LNCAP (cell line): ENCODE results near the gene SCYL3.

Experiments used
- TF ChIP-seq, protein P1 (sequence below): fragments of 450-650 bp; IDR thresholded peaks from 2 replicates; pipeline ENCODE4 v1.5.1; 2017; ENCODE audit warnings: mild to moderate bottlenecking

The SCYL3 gene

GRCh38 chr1:169894424-169895145 is 889 bp upstream of the SCYL3 start:
- TF ChIP-seq, protein P1, sequence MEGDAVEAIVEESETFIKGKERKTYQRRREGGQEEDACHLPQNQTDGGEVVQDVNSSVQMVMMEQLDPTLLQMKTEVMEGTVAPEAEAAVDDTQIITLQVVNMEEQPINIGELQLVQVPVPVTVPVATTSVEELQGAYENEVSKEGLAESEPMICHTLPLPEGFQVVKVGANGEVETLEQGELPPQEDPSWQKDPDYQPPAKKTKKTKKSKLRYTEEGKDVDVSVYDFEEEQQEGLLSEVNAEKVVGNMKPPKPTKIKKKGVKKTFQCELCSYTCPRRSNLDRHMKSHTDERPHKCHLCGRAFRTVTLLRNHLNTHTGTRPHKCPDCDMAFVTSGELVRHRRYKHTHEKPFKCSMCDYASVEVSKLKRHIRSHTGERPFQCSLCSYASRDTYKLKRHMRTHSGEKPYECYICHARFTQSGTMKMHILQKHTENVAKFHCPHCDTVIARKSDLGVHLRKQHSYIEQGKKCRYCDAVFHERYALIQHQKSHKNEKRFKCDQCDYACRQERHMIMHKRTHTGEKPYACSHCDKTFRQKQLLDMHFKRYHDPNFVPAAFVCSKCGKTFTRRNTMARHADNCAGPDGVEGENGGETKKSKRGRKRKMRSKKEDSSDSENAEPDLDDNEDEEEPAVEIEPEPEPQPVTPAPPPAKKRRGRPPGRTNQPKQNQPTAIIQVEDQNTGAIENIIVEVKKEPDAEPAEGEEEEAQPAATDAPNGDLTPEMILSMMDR: no peak

- TF ChIP-seq, protein P1: no peak
Observed at GRCh38 chr1:169892927-169893644, 610 bp downstream of the SCYL3 start.

DNA sequence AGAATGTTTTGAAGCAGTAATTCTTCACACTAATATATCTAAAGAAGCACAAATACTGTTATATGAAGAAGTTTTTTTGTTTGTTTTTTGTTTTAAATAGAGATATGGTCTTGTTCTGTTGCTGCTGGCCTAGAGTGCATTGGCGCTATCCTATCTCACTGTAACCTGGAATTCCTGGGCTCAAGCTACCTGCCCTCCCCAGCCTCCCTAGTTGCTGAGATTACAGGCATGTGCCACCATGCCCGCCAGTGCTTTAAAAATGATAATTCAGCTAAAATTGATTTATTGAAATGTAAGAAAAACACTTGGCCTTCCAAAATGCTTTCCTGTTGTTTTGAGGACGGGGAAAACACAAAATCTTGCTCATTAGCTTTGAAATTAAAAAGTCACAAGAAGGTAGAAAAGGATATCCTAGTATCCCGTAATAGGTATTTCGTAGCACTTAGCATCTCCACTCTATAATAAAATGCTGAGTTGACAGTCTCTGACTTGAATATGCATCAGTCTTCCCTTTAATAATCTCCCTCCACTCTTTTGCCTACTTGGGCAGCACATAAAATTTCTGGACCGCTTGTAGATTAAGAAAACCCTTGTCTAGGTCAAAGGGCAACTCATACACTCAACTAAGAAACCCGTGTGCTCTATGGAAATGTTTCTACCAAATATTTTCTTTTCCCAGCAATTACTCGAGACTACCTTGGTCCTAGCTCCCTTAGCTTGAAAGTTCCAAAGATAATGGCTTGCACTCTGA is 1.3 kb downstream of the SCYL3 start:
- TF ChIP-seq, protein P1: no peak

GRCh38 chr1:169891539-169891885 is 2.2 kb downstream of the SCYL3 start:
- TF ChIP-seq, protein P1: no peak

DNA sequence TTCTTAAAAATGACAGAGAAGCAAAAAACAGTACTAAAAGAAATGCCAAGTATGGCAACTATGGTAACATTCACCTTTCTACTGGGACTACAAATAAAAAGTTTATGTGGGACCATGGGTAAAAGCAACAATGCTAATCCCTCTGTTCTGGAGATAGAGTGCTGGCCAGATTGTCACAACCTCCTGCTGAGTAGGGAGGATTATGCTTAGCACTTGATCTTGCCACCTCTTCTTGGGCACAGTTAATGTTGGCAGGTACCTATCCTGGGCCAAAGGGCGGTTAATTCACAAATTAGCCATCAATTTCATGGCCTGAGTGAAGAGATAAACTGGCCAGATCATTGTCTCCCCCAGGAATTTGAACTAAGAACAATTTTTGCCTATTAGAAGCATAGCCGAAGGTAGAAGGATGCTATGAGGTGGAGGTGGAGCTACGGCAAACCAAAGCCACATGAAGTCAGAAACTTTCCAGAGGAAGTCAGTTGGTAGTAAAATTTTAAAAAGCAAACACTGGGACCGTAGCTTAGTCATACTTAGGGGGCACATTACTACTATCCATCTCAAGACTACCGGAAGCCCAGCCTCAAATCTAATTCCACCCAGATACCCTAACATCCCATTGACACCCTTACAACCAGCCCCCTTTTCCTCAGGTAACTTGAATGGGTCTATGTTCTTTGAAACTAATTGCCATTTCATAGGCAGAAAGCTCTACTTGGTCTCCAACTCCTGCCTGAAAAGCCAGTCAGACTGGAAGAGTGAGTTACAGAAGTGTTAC is 2.7 kb downstream of the SCYL3 start:
- TF ChIP-seq, protein P1: no peak

GRCh38 chr1:169889871-169890270 is 3.8 kb downstream of the SCYL3 start:
- TF ChIP-seq, protein P1: no peak

GRCh38 chr1:169886931-169887330 is 6.8 kb downstream of the SCYL3 start:
- TF ChIP-seq, protein P1: no peak
